ENCODE measurements around the gene LMTK2.
"Not testable (repeated sequence)": the region's sequence is repeated elsewhere in the genome, so short reads cannot be mapped to it uniquely, and the experiment has no call there.

Gene LMTK2

DNA sequence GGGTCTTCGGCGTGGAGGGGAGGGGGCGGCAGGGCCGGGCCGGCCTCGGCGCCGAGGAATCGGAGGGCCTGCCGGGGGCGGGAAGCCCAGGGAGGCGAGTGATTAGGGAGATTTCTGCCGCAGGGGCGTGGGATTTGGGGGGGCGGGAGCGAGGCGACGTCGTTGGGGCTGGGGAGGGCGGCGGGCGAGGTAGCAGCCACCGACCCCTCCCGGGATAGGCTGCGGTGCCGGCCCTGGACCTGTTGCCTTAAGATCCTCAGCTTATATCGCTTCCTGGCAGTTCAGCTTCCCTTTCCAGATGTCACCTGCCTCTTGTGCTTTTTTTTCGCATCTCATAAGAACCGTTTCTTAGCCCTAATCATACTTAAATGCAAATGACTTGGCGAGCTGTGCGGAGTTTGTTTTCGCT lies 655 bp downstream of the LMTK2 start:
- peak; percentile 17 for DNase-seq

DNA sequence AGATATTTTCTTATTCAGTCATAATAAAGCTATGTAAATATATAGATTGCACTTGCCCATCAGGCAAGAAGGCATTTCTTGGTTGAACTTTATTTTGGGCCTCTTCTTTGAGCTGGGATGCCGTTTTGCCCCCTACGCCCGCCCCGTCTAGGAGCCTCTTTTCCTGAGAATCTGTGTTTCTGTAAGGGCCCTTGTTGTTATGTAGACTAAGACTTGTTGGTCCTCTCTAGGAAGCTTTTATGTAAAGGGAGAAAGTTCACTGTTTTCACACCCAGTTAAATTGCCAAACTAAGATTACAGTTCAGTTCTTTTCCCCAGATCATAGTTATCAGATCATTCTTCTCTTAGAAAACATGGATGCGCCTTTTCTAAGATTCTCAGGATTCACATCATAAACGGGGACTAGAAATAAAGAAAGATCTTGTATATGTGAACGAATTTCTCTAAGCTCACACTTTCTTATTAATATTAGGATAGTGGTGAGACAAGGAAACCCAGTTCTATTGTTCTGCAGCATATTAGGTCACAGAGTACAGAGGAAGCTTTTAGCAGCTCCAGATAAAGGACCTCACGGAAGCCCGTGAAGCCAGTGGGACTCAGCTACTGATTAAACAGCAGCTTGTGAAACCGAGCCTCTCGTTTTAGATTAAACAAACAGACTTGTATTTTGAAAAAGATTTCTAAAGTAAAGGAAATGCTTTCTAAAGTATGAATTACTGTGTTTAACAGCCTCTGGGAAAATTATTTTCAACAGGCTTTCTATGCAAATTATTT lies 3.8 kb downstream of the LMTK2 start:
- no peak for DNase-seq

DNA sequence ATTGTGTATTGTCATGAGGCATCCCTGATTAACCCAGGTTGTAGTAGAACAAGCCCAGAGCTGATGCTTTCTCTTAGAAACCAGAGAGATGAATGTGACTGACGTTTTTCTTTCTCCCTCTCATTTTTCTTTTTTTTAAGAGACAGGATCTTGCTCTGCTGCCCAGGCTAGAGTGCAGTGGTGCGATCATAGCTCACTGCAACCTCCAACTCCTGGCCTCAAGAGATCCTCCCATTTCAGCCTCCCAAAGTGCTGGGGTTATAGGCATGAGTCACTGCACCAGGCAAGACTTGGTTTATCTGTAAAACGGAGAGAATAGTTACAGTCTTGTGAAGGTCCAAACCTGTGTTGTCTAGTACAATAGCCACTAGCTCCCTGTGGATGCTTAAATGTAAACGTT lies 5.4 kb downstream of the LMTK2 start:
- no peak for DNase-seq

DNA sequence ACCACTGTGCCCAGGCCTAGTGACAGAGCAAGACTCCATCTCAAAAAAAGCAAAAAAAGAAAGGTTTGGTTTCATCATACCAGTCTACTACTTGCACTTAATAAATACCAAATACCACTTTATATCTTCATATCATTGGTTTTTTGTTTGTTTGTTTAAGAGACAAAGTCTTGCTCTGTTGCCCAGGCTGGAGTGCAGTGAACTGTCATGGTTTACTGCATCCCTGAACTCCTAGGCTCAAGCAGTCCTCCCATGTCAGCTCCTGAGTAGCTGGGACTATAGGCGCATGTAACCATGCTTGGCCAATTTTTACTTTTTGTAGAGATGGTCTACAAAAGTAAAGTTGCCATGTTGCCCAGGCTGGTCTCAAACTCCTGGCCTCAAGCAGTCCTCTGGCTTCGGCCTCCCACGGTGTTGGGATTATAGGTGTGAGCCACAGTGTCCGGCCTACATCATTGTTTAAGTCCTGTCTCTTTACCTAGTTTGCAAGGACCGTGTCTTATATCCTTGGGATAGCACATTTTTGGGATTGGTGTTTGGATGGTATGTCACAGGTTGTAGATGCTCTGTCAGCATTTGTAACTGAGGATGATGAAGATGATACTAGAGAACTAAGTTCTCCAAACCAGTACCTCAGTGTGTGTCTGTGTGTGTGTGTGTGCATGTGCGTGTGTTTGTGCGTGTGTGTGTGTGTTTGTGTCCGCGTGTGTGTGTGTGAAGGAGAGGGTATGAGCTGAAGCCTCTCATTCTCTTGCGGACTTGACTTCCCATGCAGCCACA lies 9.3 kb downstream of the LMTK2 start:
- DNase-seq, result no peak

DNA sequence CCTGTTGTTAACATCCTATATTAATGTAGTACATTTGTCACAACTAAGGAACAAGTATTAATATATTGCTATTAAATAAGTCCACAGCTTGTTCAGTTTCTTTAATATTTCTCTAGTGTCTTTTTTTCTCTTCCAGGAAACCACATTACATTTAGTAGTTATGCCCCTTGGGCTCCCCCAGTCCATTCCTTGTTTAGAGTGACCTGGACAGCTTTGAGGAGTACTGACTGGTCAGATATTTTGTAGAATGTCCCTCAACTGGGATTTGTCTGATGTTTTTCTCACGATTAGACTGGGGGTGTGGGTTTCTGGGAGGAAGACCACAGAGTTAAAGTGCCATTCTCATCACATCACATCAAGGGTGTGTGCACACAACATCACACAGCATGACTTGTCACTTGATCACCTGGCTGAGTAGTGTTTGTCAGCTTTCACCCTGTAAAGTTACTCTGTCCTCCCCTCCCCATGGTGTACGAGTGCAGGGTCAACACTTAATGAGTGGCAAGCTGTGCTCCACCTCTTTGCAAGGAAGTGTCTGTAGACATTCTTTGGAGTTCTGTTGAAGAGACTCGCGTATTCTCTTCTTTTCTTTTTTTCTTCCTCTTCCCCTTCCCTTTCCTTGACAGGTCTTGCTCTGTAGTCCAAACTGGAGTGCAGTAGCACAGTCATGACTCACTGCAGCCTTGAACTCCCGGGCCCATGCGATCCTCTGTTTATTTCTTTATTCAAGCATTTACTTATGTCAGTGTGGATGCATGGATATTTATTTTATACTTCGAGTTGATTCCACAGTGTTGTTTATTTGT lies 10.2 kb downstream of the LMTK2 start:
- DNase-seq, result no peak

DNA sequence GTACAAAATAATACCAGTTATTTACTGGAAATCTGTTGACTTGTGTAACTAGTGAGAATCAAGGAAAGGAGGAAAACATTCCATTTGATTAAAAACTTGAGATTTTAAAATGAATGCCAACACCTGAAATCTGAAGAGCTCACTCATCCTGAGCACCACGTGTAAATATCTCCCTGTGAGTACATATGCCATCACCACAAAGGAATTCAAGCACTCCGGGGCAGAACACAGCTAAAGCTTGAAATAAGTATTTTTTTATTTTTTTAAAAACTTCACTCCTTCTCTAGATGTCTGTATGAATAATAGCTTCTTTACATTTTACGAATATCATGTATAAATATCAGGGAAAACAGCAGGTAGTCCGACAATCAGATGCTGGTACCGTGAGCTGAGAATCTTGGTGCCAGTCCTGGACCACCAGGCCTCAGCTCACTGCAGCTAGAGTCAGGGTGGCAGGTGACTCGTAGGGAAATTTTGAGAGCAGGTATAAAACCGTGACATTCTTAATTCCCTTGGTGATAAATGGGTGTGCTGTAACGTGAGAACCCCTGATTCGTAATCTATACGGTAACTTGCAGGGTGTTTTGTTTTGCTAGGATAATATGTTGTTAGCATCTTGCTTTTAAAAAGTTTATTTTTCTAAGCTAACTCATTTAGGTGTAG lies 12.7 kb downstream of the LMTK2 start:
- DNase-seq, result no peak

DNA sequence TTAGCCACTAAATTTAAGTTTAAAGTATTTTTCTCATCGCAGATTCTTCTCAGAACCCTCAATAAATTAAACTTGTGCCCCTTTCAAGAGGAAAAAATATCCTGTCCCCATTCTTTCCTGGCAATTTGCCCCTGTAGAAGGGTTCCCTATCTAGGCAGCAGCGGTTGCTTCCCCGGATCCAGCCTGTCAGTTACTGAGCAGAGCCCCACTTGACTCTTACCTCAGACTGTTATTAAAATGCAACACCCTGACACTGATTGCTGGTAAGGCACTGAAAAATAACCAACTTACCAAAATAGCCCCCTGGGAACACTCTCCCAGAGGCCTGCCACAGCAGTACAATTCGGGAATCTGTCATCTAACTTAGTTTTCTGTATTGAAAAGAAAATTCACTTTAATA lies 13.9 kb downstream of the LMTK2 start:
- no peak for DNase-seq

DNA sequence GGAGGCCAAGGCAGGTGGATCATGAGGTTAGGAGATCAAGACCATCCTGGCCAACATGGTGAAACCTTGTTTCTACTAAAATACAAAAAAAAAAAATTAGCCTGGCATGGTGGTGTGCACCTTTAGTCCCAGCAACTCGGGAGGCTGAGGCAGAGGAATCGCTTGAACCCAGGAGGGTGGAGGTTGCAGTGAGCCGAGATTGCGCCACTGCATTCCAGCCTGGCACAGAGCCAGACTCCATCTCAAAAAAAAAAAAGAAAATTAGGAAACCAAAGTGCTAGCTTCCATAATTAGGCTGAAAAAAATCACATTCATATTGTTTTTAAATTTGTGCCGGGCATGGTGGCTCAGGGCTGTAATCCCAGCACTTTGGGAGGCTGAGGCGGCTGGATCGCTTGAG lies 14.7 kb downstream of the LMTK2 start:
- not testable (repeated sequence) for DNase-seq

DNA sequence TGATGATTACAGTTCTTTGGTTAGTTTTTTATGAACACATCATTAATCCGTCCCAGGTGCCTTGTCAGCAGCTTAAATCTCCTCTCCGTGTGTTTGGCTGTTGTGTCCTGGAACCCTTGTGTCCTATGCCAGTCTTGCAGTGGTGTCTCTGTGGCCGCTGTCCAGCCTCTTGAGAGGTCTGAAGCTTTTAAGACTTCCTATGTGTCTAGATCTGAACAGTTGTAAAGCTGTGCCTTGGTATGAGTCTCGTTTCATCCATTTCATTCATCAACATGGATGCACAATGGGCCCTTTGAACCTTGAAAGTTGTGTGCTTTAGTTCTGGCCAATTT lies 16.7 kb downstream of the LMTK2 start:
- no peak for DNase-seq

DNA sequence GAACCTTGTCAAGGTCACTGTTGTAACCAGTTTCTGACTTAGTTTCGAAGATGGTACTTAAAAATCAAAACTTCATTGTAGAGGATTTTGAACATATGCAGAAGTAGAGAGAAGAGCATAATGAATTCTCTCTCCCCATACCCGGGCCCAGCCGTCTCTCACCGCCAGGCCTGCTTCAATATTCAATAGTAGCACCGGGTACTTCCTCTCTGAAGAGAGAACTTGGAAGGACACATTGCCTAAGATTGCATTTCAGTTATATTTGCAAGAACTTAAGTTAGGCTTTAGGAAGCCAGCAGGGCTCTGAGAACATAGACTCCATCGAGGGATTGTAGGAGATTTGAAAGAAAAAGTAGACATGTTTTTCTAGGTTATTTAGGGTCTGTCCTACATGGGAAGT lies 19.1 kb downstream of the LMTK2 start:
- no peak for DNase-seq

DNA sequence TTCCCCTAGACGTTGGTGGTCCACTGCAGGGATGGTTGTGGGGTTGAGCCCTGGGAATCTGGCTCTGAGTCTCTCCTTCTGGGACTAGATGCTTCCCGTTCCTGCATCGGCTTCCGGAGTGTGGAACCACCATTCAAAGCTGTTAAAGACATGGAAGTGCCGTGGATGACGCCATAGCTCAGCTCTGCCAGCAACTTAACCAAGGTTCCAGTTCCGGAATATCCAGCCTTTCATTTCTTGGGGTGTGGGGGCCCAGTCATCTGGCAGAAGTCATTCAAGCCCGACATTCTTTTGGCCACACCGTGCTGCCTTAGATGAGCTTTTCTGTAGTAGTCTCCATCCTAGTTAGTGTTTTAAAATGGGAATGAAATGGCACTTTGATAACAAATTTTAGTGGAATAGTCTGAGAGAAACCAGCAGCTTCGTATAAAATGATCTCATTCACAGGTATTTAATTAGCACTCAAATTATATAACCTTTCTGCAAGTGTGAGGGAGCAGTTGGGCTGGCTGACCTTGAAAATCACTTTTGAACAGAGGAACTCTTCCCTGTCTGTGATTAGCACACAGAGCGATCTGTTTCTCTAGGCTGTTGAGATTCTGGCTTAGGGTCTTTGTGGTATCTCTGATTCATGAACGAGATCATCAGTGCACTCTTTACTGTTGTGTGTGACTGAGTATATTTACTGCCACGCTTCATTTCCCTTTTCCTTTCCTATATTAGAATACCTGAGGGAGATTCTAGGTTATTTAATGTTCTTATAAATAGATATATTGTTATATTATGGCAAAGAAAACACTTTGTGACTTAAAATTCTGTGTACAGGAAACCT lies 19.9 kb downstream of the LMTK2 start:
- DNase-seq, result no peak

DNA sequence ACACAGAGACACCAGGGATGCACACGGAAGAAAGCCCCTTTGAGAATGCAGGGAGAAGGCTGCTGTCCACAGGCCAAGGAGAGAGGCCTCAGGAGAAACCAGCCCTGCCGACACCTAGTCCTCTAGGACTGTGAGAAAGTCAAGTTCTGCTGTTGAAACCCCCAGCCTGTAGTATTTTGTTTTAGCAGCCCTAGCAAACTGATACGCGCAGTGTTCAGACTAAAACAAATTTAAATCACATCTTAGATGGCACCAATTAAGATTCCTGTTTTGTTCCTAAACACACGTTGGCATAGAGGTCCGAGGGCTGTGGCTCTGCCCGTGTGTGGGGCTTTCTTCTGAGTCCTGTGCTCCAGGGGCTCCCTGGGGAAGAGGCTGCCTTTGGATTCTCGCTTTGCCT lies 21.7 kb downstream of the LMTK2 start:
- DNase-seq, result no peak

DNA sequence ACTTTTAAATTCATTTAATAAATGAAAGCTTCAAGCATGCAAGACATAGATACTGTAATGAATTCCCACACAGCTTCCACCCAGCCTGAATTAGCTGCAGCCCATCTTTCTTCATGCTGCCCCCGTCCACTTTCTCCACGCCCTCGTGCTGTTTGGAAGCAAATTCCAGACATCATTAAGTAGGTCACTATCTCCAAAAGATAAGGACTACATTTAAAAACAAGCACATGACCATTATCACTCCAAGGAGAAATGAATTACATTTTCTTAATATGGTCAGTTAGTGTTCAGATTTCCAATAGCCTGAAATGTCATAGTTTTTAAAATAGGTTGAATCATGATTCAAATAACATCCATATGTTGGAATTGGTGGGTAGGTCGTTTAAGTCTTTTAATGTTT lies 24.3 kb downstream of the LMTK2 start:
- DNase-seq, result no peak

DNA sequence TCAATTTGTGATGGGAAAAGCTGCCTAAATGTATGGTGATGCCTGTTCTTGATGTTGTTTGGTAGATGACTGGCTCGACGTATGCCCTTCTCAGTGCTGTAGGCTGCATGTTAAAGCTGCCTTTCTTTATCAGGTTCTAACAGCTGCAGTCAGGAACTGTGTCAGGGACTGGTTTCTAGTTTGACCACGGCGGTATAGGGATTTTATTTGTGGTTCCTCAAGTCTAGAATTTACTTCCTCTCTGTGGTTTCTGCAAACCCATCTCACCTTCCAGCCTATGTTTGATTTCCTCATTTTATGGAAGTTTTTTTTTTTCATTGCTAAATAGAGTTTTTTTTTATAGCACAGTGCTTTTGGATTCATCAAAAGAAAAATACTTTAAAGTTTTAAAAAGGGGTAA lies 26.5 kb downstream of the LMTK2 start:
- DNase-seq, result no peak

DNA sequence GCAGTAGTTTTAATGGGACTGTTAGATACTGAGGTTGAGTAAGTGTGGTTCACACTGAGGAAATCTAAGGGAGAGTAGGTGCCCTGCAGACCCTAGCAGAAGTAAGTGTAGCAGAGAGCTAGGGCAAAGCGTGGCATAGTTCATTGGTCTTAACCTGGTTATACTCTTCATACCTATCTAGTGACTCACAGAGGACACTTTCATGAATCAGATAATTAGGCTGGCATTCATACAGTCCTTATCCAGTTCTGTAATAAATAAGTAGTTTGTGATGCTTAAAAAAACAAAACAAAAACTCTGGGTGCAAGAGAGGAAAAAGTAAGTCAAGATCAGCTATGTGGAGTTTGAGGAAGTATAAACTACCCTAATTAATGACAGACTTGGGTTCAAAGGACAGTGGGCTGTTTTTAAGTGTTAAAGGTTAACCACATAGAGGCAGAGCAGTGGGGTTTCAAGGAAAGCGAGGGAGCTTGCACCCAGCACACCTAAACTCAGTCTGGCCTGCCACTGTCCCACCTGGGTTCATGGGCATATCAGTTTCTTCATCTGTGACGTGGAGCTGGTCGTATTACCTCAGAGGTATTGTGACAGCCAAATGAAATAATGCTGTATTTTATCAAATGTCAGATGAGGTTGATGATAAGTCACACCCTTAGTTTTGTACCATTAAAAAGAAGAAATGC lies 27.1 kb downstream of the LMTK2 start:
- no peak for DNase-seq

DNA sequence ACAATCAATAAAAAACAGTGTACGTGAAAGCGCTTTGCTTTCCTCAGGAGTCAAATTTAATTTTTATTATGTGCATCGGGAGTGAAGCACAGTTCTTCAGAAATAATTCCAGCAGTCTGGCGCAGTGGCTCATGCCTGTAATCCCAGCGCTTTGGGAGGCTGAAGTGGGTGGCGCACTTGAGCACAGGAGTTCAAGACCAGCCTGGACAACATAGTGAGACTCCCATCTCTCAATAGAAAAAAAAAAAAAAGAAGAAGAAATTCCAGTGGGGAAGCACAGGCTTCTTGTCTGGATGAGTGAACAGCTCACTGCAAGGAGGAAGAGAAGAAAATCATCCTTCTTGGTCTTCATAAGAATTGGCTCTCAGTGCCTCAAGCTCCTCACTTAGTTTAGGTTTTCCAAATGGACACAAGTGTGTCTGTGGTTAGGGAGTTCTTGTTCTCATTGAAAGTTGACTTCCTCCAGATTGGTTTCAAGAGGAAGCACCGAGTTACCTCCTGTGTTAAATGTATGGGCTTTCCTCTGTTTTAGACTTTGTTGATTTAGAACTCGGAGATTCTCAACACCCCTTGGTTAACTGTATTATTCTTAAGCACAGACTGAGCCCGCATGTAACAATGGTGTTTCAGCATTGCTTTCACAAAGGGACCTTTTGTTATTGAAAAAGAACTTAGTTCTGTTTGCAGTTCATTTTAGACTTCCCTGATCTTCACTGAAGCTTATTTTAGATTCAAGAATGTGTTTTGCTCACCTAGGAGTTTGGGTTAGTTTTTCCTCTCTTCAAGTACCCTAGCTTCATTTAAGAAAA lies 28.0 kb downstream of the LMTK2 start:
- DNase-seq, result no peak

DNA sequence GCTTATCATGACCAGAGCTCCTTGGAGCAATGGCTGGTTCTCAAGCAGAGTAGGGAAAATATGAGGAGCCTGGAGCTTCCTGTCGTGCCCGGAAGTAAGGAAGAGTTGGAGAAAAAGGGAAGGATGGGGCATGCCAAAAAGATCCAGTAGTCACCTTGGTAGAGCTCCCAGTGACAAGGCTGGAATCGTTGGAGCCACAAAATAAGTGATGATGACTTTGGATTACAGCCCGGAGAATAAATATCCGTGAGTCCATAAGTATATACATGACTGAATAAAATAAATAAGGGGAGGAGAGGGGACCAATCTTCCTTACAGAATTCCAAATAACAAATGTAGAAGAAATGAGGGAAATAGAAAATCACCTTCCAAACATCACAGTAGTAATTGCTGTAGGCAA lies 29.3 kb downstream of the LMTK2 start:
- no peak for DNase-seq

DNA sequence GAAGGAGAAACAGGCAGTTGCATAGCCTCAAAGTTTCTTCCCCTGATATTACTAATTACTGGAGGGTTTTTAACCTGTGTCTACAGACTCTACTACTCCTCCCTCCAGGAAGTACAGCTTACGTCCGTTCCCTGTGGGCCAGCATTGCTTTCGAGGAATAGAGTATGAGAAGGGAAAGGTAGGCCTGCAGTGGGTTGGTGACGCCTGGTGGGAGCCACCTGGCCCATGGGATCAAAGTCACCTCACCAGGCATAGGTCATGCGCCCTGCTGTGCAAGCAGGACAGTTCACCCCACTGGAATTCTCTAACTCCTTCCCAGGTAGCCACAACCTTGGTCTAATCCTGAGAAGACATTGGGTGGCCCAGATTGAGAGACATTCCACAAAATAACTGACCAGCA lies 29.8 kb downstream of the LMTK2 start:
- DNase-seq, result no peak

DNA sequence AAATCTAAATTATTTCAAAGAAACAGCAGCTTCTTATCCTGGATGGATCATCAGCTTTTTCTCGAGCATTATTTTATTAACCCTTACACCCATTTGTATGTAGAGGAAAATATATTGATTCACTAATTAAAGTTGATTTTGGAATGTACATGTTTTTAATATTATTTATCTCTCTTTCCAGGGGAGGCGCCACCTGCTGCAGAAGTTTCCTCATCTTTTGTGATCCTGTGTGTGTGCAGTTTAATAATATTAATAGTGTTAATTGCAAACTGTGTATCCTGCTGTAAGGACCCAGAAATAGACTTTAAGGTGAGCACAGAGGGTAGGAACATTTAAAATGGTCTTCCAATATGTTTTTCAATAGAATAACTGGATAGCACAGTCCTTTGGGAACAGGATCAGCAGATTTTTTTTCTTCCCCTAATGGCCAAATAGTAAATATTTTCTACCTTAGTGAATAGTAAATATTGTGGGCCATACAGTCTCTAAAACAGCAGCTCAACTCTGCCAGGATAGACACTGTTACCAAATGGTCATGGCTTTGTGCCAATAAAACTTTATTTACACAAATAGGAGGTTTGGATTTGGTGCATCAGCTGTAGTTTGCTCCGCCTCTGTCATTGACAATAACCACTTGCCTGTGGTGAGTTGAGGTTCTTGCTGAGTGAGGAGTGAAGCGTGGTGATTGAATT lies 30.6 kb downstream of the LMTK2 start:
- DNase-seq, result no peak

DNA sequence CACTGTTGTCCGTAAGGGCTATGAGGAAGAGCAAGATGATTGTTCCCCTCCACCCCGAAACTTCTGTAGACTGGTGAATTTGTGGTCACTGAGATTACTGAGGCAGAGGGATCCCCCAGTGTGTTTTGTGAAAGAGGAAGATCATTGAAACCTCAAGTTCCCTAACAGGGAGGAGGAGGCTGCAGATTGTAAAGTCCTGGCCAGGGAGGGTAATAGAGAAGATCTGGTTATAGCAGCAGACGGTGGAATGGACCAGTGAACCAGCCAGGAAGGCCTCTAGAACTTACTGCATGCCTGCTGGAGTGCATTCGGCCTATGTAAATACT lies 31.1 kb downstream of the LMTK2 start:
- no peak for DNase-seq

Measured in stimulated activated CD4-positive, alpha-beta T cell treated with anti-CD3 and anti-CD28 coated beads, Interleukin-4, amount 100 ng/mL, for 24 hours (primary cell).